ENCODE results near the gene PRPF8. TPM values are rescaled to one million over a fixed set of nuclear protein-coding genes. Genes with fewer than 3 reads are reported as not detected.

PRPF8 gene
- total RNA-seq, result 100 to 1,000 TPM; 123 to 413 (median 243) TPM

DNA sequence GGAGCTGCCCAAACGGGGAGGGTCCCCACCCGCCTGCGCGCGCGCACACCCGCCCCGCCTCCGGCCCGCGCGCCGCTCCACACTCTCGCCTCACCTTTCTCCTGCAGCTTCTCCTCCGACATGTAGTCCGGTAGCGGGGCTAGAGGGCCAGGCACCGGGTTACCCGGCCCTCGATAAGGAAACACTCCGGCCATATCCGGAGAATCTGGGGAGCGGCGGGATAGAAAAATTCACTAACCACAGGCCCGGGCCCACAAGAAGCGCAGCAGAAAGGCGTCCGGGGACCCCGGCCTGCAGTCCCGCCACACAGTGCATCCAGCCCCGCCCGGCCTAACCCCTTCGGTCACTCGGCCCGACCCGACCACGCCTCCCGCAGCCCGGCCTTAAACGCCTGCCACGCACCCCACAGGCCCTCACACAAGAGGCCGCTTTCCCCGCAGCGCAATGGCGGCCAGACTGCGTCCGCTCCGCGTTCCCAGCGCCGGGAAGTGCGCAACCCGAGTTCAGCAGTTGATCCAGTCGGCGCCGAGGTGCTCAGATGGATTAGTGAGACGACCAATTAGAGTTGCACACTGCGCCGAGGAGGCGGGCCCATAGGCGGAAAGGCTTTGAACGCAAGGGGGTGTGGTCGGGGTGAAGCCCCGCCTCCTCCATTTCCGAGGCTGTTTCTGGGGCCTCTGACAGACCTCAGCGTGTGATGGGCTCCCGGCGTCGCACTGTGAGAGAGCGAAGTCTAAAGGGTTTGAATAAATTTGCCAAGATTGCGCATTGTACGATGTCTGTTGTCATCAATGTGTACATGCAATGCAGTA lies at the start of gene PRPF8:
TSS of gene PRPF8 (minus strand) at position 490 of the 812 bp plus-strand sequence. CDS start at position 194, 296 bp downstream.
- peak; percentile 98 to 99 for DNase-seq
- Histone ChIP-seq H3K9me3 (no peaks in the 10 kb centered on the region), H3K27me3 (no peaks in the 10 kb centered on the region), H3K4me3 (peak within 1 kb of the TSS; percentile 83 to 92), H3K36me3 (no peaks in the 10 kb centered on the region), H3K4me1 (peaks cover 0 to 7% of the 10 kb centered on the region in 2 donors), H3K27ac (peak within 1 kb of the TSS; percentile 90 to 91)
- TF ChIP-seq, protein P1, sequence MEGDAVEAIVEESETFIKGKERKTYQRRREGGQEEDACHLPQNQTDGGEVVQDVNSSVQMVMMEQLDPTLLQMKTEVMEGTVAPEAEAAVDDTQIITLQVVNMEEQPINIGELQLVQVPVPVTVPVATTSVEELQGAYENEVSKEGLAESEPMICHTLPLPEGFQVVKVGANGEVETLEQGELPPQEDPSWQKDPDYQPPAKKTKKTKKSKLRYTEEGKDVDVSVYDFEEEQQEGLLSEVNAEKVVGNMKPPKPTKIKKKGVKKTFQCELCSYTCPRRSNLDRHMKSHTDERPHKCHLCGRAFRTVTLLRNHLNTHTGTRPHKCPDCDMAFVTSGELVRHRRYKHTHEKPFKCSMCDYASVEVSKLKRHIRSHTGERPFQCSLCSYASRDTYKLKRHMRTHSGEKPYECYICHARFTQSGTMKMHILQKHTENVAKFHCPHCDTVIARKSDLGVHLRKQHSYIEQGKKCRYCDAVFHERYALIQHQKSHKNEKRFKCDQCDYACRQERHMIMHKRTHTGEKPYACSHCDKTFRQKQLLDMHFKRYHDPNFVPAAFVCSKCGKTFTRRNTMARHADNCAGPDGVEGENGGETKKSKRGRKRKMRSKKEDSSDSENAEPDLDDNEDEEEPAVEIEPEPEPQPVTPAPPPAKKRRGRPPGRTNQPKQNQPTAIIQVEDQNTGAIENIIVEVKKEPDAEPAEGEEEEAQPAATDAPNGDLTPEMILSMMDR (IDR thresholded peaks at IDR 0.05), result peak in 2 of 4 experiments; percentile 7 to 9
- peak; percentile 92 to 97 for TF ChIP-seq POLR2A (IDR thresholded peaks at IDR 0.05)
- intact Hi-C loops (cut with DNase I; ENCODE audit: low total_unique reads), result no loop called here

DNA sequence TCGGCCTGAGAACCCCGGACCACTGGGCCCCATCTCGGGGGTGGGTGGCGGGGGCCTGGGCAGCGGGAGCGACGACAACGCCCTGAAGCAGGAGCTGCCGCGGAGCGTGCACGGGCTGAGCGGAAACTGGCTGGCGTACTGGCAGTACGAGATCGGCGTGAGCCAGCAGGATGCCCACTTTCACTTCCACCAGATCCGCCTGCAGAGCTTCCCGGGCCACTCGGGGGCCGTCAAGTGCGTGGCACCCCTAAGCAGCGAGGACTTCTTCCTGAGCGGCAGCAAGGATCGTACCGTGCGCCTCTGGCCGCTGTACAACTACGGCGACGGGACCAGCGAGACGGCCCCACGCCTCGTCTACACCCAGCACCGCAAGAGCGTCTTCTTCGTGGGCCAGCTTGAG lies 49.1 kb upstream of the PRPF8 start:
- H3K4me3 ChIP-seq, result no peak overlapping the region
- DNase-seq, result no peak
- no peaks in the 10 kb centered on the region for H3K9me3 ChIP-seq
- TF ChIP-seq, protein P1 (IDR thresholded peaks at IDR 0.05), result no peak
- no peak for TF ChIP-seq POLR2A (IDR thresholded peaks at IDR 0.05)
- peaks cover 12 to 13% of the 10 kb centered on the region in 2 donors for H3K4me1 ChIP-seq
- H3K36me3 ChIP-seq, result no peaks in the 10 kb centered on the region
- no peak overlapping the region for H3K27ac ChIP-seq
- intact Hi-C loops (cut with DNase I; ENCODE audit: low total_unique reads), result no loop called here
- no peaks in the 10 kb centered on the region for H3K27me3 ChIP-seq

DNA sequence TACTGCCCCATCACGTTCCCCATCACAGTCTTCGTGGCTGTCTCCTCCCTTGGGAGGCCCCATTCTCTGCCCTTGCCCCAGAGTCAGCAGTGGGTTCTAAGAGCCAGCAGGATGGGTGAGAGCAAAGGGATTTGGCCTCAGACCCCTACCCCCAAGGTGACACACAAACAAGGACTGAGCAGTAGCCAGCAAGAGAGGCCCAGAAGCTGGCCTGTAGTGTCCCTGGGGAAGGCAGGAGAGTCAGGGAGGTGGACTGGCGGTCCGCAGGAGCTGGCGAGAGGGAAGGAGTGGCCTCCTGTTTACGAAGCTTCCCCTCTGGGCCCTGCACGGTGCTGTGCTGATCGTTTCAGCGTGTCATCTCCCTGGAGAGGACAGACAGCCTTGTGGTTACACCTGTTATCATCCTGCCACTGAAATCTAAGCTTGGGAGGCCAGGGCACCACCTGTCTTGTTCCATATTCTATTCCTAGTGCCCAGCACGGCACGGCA lies 48.2 kb upstream of the PRPF8 start:
- no peak for DNase-seq

DNA sequence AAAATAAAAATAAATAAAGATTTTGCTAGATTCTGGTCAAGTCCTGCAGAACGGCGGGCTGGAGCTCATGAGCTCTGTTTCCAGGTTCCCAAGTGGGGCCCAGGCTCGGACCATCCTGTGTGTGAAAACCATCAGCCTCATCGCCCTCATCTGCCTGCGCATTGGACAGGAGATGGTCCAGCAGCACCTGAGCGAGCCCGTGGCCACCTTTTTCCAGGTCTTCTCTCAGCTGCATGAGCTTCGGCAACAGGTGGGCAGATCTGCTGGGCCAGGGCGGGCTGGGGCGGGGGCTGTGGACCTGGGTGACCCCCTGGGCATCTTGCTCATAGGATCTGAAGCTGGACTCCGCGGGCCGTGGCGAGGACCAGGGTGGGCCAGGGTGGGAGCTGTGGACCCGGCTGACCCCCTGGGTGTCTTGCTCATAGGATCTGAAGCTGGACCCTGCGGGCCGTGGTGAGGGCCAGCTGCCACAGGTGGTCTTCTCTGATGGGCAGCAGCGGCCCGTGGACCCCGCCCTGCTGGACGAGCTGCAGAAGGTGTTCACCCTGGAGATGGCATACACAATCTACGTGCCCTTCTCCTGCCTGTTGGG lies 47.7 kb upstream of the PRPF8 start:
- H3K36me3 ChIP-seq, result no peaks in the 10 kb centered on the region
- peak overlapping the region; percentile 33 to 97 for H3K27ac ChIP-seq

More for the DNA sequence above, 48.2 kb upstream of the PRPF8 start:
- H3K4me1 ChIP-seq, result peaks cover 13% of the 10 kb centered on the region in 2 donors
- no peaks in the 10 kb centered on the region for H3K9me3 ChIP-seq
- peak overlapping the region; percentile 33 to 97 for H3K27ac ChIP-seq
- TF ChIP-seq, protein P1 (IDR thresholded peaks at IDR 0.05), result no peak
- TF ChIP-seq POLR2A (IDR thresholded peaks at IDR 0.05), result no peak
- H3K36me3 ChIP-seq, result no peaks in the 10 kb centered on the region
- intact Hi-C loops (cut with DNase I; ENCODE audit: low total_unique reads), result no loop called here
- no peaks in the 10 kb centered on the region for H3K27me3 ChIP-seq
- H3K4me3 ChIP-seq, result no peak overlapping the region

More for the DNA sequence above, 47.7 kb upstream of the PRPF8 start:
- H3K9me3 ChIP-seq, result no peaks in the 10 kb centered on the region
- no peak overlapping the region for H3K4me3 ChIP-seq
- TF ChIP-seq, protein P1 (IDR thresholded peaks at IDR 0.05), result no peak
- TF ChIP-seq POLR2A (IDR thresholded peaks at IDR 0.05), result no peak
- H3K4me1 ChIP-seq, result peaks cover 11 to 13% of the 10 kb centered on the region in 2 donors
- intact Hi-C loops (cut with DNase I; ENCODE audit: low total_unique reads), result no loop called here
- H3K27me3 ChIP-seq, result no peaks in the 10 kb centered on the region
- peak in 1 of 2 donors; percentile 26 for DNase-seq
